GM21423 (cell line): Measurements from ENCODE around the gene NCAPD3.

Source experiments
- ATAC-seq: cut with Tn5 transposase; IDR thresholded peaks from one replicate; pipeline ENCODE4 v1.9.1; 2021; ENCODE audit warnings: mild to moderate bottlenecking, moderate library complexity; ENCODE audit not compliant: unreplicated experiment

Gene NCAPD3

DNA sequence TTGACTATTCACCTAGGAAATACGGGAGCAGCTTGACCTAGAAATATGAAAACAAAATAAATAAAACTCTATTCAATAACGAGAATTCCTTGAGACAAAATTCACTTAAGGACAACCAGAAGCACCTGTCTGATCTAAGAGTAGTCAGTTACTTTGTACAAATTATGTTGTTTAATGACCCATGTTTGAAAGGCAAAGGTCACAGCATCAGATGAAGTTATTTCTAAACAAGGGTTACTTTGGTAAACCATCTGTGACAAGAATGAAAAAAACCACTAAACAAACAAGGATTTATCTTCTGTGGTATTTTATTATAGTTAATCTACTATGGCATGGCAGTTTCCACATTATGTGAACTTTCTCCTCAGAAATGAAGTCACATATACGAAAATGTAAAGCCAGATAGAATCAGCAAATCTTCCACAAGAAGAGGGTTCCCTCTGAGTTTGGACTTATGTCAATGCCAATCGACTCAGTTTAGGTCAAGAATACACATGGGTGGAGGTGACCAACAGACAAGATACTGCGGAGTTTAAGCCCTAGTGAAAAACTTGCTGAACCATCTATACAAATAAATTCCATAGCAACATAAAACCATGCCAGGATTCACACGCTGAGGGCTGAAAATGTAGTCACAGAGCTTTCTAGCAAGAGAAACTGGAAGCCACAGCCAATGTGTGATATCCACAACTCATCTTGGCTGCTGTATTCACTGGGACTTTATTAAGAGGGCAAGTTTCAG lies 53.4 kb downstream of the NCAPD3 start:
- ATAC-seq, result no peak

- no peak for ATAC-seq
Measured at GRCh38 chr11:134164490-134165370, 59.0 kb downstream of the NCAPD3 start.

- no peak for ATAC-seq
Measured at GRCh38 chr11:134159652-134160051, 64.1 kb downstream of the NCAPD3 start.

DNA sequence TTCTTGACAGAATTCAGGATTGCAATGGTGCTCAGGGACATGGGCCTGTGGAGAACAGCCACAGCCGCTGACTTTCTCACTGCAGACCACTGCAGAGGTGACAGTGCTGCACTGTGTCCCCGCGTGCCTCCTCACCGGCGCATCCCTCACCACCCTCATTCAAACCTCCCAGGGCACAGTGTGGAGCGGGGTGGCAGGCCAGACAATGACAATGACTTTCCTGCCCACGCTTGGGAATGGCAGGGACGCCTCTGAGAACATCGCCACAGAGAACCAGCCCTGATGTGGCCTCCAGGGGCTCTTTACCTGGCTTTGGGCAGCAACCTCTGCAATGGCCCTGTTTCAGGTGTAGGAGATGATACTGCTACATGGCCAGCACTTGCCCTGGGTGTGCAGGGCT lies 65.7 kb downstream of the NCAPD3 start:
- ATAC-seq, result no peak

DNA sequence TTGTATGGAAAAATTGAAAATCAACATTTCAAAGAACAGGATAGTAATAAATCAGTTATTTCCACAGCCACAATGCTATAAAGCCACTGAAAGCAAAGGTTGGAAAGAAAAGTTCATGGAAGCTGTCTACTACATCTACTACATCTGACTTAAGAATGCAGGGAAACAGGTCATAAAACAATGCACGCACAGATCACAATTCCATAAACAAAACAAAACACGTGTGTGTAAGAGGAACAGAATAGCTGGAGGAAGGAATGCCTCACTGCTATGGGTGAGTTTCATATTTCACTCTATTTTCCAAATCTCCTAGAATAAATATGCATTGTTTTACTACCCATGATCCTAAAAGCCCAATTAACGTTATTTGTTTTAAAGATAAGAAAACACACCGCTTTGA lies 66.3 kb downstream of the NCAPD3 start:
- ATAC-seq, result no peak

GRCh38 chr11:134155946-134156865 lies 67.6 kb downstream of the NCAPD3 start:
- ATAC-seq, result no peak

- ATAC-seq, result no peak
Measured at GRCh38 chr11:134155456-134155855, 68.3 kb downstream of the NCAPD3 start.

DNA sequence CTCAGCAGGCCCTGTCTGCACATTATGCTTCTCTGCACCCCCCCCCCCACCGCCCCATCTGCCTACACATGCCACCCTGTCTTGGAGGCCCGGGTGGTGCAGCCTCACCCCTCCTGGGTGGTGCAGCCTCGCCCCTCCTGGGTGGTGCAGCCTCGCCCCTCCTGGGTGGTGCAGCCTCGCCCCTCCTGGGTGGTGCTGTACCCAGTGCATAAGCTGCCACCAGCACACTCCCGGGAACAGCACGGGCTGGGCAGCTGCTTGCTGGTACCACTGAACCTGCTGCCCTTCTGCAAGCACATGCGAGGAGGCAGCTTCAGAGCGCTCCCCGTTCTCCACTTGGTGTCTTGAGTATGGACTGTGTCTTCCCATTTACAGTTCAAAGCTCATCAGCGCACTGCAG lies 69.3 kb downstream of the NCAPD3 start:
- ATAC-seq, result no peak

DNA sequence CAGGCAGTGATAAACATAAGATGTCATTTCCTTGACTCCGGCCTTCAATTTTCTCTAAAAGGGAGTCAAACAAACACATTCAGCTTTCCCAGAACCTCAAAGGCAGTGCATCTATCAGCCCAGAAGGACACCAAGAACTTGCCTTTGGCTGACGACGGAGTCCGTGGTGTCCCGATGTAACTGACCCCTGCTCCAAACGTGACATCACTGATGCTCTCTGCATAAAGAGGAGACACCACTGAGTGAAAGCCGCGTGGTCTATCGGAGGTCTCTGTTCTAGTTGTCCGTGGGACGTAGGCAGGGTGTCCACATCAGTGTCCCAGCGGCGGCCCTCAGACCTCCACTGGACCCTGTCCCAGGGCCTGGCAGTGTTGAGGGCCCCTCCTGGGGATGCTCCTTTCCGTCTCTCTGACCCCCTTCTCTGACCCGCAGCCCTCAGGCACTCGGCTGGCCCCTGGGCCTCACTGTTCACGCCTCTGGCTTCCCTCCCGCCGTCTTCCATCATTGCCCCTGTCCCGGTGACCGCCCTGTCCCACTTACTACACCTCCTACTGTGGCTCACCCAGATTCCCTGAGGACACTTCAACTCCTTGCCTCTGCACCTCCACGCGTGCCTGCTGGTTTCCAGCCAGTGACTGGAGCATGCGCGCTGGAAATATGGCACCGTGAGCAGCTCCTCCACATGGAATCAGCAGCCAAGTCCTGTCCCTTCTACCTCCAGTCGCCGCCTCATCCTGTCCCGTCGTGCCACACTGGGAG lies 70.4 kb downstream of the NCAPD3 start:
- ATAC-seq, result no peak

DNA sequence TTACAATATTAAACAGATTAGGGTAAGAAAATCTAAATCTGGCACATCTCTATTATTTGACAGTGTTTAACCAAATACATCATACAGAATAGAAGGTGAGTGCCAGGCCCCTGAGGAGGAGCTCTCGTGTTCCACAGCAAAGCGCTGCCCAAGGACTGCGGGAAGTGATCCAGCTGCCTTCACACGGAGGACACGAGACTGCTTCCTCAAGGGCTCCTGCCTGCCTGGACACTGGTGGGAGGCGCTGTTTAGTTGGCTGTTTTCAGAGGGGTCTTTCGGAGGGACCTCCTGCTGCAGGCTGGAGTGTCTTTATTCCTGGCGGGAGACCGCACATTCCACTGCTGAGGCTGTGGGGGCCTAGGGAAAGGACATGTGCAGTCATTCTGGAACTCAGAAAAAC lies 71.1 kb downstream of the NCAPD3 start:
- ATAC-seq, result no peak

DNA sequence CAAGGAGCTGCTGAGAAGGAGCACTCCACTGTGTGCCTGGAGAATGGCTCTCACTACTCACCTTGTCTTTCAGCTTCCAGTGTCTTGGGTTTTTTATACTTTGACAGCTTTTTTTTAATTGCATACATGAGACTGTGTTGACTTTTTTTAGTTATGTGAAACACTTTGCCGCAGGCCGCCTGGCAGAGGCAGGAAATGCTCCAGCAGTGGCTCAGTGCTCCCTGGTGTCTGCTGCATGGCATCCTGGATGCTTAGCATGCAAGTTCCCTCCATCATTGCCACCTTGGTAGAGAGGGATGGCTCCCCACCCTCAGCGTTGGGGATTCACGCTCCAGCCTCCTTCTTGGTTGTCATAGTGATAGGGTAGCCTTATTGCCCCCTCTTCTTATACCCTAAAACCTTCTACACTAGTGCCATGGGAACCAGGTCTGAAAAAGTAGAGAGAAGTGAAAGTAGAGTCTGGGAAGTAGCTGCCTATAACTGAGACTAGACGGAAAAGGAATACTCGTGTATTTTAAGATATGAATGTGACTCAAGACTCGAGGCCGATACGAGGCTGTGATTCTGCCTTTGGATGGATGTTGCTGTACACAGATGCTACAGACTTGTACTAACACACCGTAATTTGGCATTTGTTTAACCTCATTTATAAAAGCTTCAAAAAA lies 72.6 kb downstream of the NCAPD3 start:
- ATAC-seq, result no peak

DNA sequence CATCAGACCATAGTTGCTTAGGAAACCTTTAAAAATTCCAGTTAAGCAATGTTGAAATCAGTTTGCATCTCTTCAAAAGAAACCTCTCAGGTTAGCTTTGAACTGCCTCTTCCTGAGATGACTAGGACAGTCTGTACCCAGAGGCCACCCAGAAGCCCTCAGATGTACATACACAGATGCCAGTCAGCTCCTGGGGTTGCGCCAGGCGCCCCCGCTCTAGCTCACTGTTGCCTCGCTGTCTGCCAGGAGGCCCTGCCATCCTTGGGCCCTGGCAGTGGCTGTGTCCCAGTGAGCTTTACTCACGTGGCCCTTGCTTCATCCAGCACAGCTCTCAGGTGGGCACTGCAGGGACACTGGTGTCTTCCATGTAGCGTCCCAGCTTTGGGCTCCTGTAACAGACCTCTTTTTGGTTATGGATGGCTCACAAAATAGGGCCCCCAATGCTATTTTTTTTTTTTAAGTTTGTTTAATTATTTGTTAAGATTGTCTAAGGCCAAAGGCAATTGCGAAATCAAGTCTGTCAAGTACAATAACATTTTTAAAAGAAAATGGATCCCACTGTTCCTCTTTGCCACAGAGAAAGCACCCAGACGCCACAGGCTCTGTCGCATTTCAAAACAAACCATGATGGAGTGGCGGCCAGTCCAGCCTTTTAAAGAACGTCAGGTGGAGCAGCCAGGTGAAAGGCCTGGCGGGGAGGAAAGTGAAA lies 73.4 kb downstream of the NCAPD3 start:
- no peak for ATAC-seq

DNA sequence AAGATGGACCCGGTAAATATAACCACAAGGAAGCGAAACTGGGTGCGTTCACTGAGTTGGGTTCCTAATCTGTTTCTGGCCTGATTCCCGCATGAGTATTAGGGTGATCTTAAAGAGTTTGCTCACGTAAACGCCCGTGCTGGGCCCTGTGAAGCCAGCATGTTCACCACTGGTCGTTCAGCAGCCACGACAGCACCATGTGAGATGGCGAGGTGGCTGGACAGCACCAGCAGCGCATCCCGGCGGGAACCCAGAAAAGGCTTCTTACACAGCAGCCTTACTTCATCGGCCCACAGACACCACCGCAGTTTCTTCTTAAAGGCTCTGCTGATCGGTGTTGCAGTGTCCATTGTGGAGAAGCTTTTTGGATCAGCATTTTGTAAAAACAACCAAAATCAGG lies 74.4 kb downstream of the NCAPD3 start:
- ATAC-seq, result no peak

GRCh38 chr11:134146598-134146997 lies 77.2 kb downstream of the NCAPD3 start:
- ATAC-seq, result no peak

- no peak for ATAC-seq
Measured at GRCh38 chr11:134145715-134146114, 78.1 kb downstream of the NCAPD3 start.

GRCh38 chr11:134144744-134145143 lies 79.0 kb downstream of the NCAPD3 start:
- ATAC-seq, result no peak

DNA sequence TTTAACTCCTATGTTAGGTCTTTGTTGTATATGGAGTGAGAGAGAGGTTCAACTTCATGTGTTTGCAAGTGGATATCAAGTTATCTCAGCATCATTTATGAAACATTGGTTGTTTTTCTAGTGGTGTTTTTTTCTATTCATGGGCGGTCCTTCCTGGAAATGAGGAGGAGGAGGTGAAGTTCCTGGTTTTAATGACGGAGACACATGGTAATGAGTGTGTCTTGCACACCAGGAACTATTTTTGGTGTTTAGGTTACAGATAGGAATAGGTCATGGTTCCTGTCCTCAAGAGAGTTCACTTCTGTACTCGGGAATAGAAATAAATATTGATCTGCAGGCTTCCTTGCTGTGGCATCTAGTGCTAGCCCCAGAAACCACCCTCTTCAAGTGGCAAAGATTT lies 80.0 kb downstream of the NCAPD3 start:
- ATAC-seq, result no peak

DNA sequence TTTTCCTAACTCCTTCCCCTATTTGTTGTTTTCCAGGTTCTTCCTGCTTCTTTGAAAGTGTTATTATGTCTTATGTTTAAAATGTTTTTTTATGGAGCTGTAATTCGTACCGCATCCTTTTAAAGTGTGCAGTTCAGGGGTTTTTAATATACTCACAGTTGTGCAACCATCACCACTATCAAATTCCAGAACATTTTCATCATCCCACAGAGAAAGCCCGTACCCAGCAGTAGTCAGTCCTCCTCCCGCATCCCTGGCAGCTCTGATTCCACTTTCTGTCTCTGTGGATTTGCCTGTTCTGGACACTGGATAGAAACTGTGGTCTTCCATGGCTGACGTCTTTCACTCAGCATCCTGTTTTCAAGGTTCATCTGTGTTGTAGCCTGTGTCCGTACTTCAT lies 81.2 kb downstream of the NCAPD3 start:
- ATAC-seq, result no peak

GRCh38 chr11:134140961-134141490 lies 82.7 kb downstream of the NCAPD3 start:
- no peak for ATAC-seq
